Measurements from ENCODE around the gene PLA2G2C. TPM values are rescaled to one million over a fixed set of nuclear protein-coding genes. Genes with fewer than 3 reads are reported as not detected.

PLA2G2C gene
- total and polyA plus RNA-seq, 2 of the 8 experiments (the other 6 are each of a cell fraction or from before 2014, with no cell fraction given), result not detected

- ChIA-PET POLR2A (ENCODE audit: partially characterized antibody) (no interaction called here), CTCF (ENCODE audit: partially characterized antibody) (interaction anchor here (0.7 to 13.5 kb wide), 7 partner anchors 9 to 246 kb away, joined by 3 to 79 read pairs (median 6); no protein-coding TSS in a partner anchor)
- Histone ChIP-seq H3K56ac (replicated peaks; ENCODE audit: insufficient read length, low read depth, low read length) (no peak overlapping the region), H3K36me3 (ENCODE audit: control insufficient read depth in 2 of 4, insufficient read depth in 4 of 4, low read length in 3 of 4) (no peaks in the 10 kb centered on the region), H3K9ac (replicated peaks in 1 of 4; ENCODE audit: extremely low read depth in 1 of 4, low read depth in 3 of 4, low read length in 3 of 4) (no peak overlapping the region), H2BK5ac (ENCODE audit: low read depth, low read length) (no peak overlapping the region), H3K79me2 (ENCODE audit: control insufficient read depth in 1 of 2, insufficient read depth in 2 of 2, low read length in 2 of 2) (no peaks in the 10 kb centered on the region), H3K9me3 (ENCODE audit: insufficient read depth in 2 of 2, low read depth in 1 of 2, low read length in 1 of 2) (peaks cover 18 to 19% of the 10 kb centered on the region in 2 experiments), H2AFZ (ENCODE audit: low read length) (no peak overlapping the region), H4K8ac (ENCODE audit: extremely low read depth, insufficient read depth, low read length) (no peak overlapping the region), H3K14ac (ENCODE audit: insufficient read length) (no peak overlapping the region), H3K4me2 (ENCODE audit: insufficient read depth in 1 of 2, low read depth in 2 of 2, low read length in 2 of 2) (no peak overlapping the region), H3K18ac (ENCODE audit: extremely low read depth, low read length) (no peak overlapping the region), H3K4me1 (replicated peaks in 1 of 4; ENCODE audit: control insufficient read depth in 3 of 4, insufficient read depth in 4 of 4, low read length in 3 of 4) (no peaks in the 10 kb centered on the region; a peak in 1 of 7 replicates), H2BK12ac (ENCODE audit: low read depth, low read length) (no peak overlapping the region), H2BK15ac (ENCODE audit: low read length) (no peak overlapping the region), H3K79me1 (ENCODE audit: low read depth, low read length) (no peaks in the 10 kb centered on the region), H3K27me3 (replicated peaks in 1 of 4; ENCODE audit: control insufficient read depth in 3 of 4, extremely low read depth in 1 of 4, insufficient read depth in 3 of 4, low read length in 3 of 4) (no peaks in the 10 kb centered on the region), H3K27ac (ENCODE audit: low read depth, low read length) (no peak overlapping the region), H4K5ac (ENCODE audit: insufficient read length, low read depth, low read length) (no peak overlapping the region), H2BK20ac (ENCODE audit: low read length) (no peak overlapping the region), H4K20me1 (replicated peaks in 1 of 2; ENCODE audit: control insufficient read depth in 1 of 2, insufficient read depth in 2 of 2, low read length in 2 of 2) (no peaks in the 10 kb centered on the region), H3K23ac (ENCODE audit: insufficient read length) (no peak overlapping the region), H2AK5ac (ENCODE audit: low read depth, low read length) (no peak overlapping the region), H2BK120ac (replicated peaks; ENCODE audit: low read depth, low read length) (no peak overlapping the region), H3K4ac (replicated peaks; ENCODE audit: insufficient read length, low read depth, low read length) (no peak overlapping the region), H4K91ac (replicated peaks; ENCODE audit: insufficient read length, low read length) (no peak overlapping the region), H3K23me2 (ENCODE audit: low read depth, low read length) (no peaks in the 10 kb centered on the region), H3K4me3 (ENCODE audit: extremely low read depth in 1 of 4, insufficient read depth in 2 of 4, low read depth in 3 of 4, low read length in 4 of 4) (no peak overlapping the region)
- TF ChIP-seq RAD21 (IDR thresholded peaks at IDR 0.05 in 1 of 2, conservative IDR thresholded peaks at IDR 0.05 in 1 of 2; ENCODE audit: low read depth in 2 of 2, low read length in 2 of 2), result peak; percentile 4 to 10; a peak in 1 of 4 replicates
- TF ChIP-seq E2F6 (IDR thresholded peaks at IDR 0.05), result no peak
- no peak for FAIRE-seq
- no peak for DNase-seq (ENCODE audit: low read depth in 1 of 2, low spot score in 2 of 2)
- 84% methylated on average over 7 of the region's 7 CpGs; no CpG with 5 or more reads in 1 of the 2 experiments for WGBS, 2 experiments (ENCODE audit: extremely low coverage in 1 of 2, insufficient coverage in 1 of 2, insufficient read length in 1 of 2, insufficient replicate concordance in 2 of 2, low coverage in 1 of 2, low lambda C conversion rate in 2 of 2, missing lambda C conversion rate in 1 of 2)
These were observed 27.8 kb downstream of the PLA2G2C start for GRCh38 chr1:20158358-20159070.

All from H1 (cell line).